GM12801 (cell line): ENCODE data around the gene RAPGEF1.

Experiments used
- CTCF ChIP-seq: IDR thresholded peaks from one replicate; pipeline ENCODE4 v1.5.1; 2011; ENCODE audit warnings: control low read depth; ENCODE audit not compliant: insufficient read length; ENCODE audit errors: extremely low read depth

The RAPGEF1 gene

GRCh38 chr9:131545003-131545785, 194.7 kb downstream of the RAPGEF1 start, which contains the start of gene PRRT1B:
Gene PRRT1B, plus strand, starts transcription at chr9:131545523. Its CDS starts 93 bp downstream, at chr9:131545616.
- no peak for TF ChIP-seq CTCF

- no peak for TF ChIP-seq CTCF
Observed at GRCh38 chr9:131543141-131543540, 196.7 kb downstream of the RAPGEF1 start.

GRCh38 chr9:131539223-131539923, 200.5 kb downstream of the RAPGEF1 start:
- no peak for TF ChIP-seq CTCF

GRCh38 chr9:131537946-131538345, 201.9 kb downstream of the RAPGEF1 start:
- no peak for TF ChIP-seq CTCF

GRCh38 chr9:131534721-131535237, 205.1 kb downstream of the RAPGEF1 start:
- TF ChIP-seq CTCF, result no peak

GRCh38 chr9:131530920-131531832, 208.7 kb downstream of the RAPGEF1 start, which contains the start of gene UCK1:
Gene UCK1, minus strand, starts transcription at chr9:131531263. Its CDS starts 89 bp downstream, at chr9:131531174.
- no peak for TF ChIP-seq CTCF
